KOPT-K1 (cell line): Measurements from ENCODE around the gene PRB2.
"Not testable (repeated sequence)": the region's sequence is repeated elsewhere in the genome, so short reads cannot be mapped to it uniquely, and the experiment has no call there.

ENCODE experiments used
- H3K27ac ChIP-seq: fragments of 200-600 bp; sonication (generic); 2 replicates; pipeline ENCODE4 v1.5.1; 2016; ENCODE audit warnings: antibody characterized with exemption, mild to moderate bottlenecking, low read depth, low read length; ENCODE audit not compliant: poor library complexity, severe bottlenecking
- H3K36me3 ChIP-seq: fragments of 200-600 bp; sonication (generic); 2 replicates; pipeline ENCODE4 v1.5.1; 2017; ENCODE audit warnings: antibody characterized with exemption, mild to moderate bottlenecking, low read length, moderate library complexity; ENCODE audit not compliant: insufficient read depth
- H3K9me3 ChIP-seq: fragments of 200-600 bp; sonication (generic); 2 replicates; pipeline ENCODE4 v1.5.1; 2017; ENCODE audit warnings: antibody characterized with exemption, low read length, mild to moderate bottlenecking; ENCODE audit not compliant: insufficient read depth, poor library complexity, severe bottlenecking

Gene PRB2

DNA sequence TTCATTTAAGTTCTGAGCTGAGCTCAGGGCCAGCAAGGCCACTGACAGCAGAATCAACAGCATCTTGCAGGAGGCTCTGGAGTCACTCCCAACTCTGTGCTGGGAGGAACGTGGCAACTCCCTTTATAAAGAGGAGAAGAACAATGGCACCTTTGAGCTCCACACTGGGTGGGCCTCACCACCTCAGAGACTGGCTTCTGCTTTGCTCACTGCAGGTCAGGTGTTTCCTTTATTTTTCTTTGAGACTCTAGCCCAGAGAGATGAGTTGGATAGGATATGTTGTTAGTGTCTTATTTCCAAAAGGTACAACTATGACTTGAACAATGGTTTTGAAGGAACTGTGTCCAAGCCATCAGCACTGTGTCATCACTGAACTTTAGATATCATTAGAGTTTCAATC, at the start of gene PRB2:
PRB2 (minus strand) TSS at position 101 of the 400 bp plus-strand sequence; CDS start at position 63, 38 bp downstream.
- H3K36me3 ChIP-seq, H3K9me3 ChIP-seq, H3K27ac ChIP-seq: not testable (repeated sequence)

DNA sequence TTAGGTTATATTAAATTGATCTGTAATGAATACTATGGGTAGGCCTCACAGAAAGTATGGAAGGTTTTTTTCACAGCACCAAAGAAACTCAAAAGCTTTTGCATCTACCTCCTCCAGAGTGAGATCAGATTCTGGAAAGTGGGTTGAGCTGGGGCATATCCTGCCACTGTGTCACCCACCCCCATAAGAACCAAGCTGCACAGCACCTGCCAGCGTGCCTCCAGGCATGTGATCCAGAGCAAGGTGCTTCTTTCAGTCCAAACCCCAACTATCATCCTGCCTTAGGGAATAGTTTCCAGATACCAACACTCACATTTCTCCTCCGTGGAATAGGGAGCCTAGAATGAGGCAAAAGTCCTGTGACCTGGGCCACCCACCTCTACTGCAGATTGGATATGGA, 42.6 kb upstream of the PRB2 start:
- Histone ChIP-seq H3K27ac (no peak overlapping the region), H3K9me3 (no peaks in the 10 kb centered on the region), H3K36me3 (no peaks in the 10 kb centered on the region)

GRCh38 chr12:11433664-11434063, 38.3 kb upstream of the PRB2 start:
- H3K27ac ChIP-seq = no peak overlapping the region
- H3K36me3 ChIP-seq = no peaks in the 10 kb centered on the region
- no peaks in the 10 kb centered on the region for H3K9me3 ChIP-seq

DNA sequence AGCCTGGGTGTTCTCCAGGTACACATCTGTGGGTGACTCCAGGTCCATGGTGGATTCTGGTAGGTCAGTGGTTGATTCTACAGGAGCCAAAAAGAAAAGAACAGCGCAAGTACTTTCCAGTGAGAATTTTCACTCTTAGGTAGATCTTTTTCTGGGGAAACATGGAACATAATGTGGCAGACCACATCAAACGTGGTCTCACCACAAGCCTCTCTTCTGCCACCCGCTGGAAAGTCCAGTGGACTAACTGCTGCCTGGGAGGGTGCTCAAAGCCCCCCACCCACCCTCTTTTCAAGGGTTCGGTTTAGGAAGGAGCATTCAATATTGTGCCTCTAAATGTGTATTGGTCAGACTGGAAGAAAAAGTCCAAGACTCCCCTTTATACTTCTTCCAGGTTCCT, 36.1 kb upstream of the PRB2 start:
- Histone ChIP-seq H3K9me3 (no peaks in the 10 kb centered on the region), H3K36me3 (no peaks in the 10 kb centered on the region), H3K27ac (no peak overlapping the region)

- no peaks in the 10 kb centered on the region for H3K9me3 ChIP-seq
- H3K27ac ChIP-seq = no peak overlapping the region
- no peaks in the 10 kb centered on the region for H3K36me3 ChIP-seq
These were observed 32.0 kb upstream of the PRB2 start for GRCh38 chr12:11427341-11427740.

GRCh38 chr12:11412731-11413130, 17.4 kb upstream of the PRB2 start:
- H3K27ac ChIP-seq = no peak overlapping the region

GRCh38 chr12:11408096-11408495, 12.7 kb upstream of the PRB2 start:
- no peaks in the 10 kb centered on the region for H3K36me3 ChIP-seq
- H3K9me3 ChIP-seq = no peaks in the 10 kb centered on the region
- no peak overlapping the region for H3K27ac ChIP-seq

More at GRCh38 chr12:11412731-11413130, 17.4 kb upstream of the PRB2 start:
- no peaks in the 10 kb centered on the region for H3K36me3 ChIP-seq
- H3K9me3 ChIP-seq = no peaks in the 10 kb centered on the region

DNA sequence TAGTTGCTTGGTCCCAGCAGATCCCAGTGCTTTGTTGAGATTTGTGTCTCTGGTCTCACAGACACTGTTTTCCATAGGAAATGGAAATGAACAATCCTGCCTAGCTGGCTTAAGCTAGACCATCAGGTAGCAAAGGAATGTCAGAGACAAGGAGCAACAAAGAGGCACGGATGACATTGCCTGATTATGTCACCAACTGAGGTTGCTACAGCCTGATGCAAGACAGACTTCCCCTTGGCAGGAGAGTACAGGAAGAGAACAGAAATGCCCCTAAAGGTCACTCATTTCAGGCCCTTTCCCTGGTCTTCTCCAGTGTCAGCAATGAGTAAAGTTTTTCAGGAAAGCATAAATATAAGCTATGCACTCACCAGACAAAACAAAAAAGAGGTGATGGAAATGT, 2.0 kb upstream of the PRB2 start:
- Histone ChIP-seq H3K9me3 (no peaks in the 10 kb centered on the region), H3K36me3 (no peaks in the 10 kb centered on the region), H3K27ac (no peak overlapping the region)

DNA sequence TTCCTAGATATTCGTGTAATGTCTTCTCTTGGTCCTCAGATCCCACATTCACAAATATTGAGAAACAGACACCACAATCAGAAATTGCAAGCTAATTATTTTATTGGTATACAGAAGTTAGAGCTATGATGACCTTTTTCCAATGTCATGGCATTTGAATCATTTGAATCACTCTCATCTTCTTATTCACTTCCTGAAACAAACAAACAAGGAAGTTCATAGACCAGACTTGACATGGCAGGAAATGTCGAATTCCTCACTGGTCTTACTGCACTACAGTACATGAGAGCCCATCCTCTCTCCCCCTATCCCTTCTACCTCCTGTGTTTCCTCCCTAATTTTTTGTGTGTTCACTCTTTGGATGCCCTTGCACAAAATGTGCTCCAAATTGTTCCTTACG, 3.9 kb downstream of the PRB2 start:
- not testable (repeated sequence) for H3K9me3 ChIP-seq, H3K27ac ChIP-seq, H3K36me3 ChIP-seq

DNA sequence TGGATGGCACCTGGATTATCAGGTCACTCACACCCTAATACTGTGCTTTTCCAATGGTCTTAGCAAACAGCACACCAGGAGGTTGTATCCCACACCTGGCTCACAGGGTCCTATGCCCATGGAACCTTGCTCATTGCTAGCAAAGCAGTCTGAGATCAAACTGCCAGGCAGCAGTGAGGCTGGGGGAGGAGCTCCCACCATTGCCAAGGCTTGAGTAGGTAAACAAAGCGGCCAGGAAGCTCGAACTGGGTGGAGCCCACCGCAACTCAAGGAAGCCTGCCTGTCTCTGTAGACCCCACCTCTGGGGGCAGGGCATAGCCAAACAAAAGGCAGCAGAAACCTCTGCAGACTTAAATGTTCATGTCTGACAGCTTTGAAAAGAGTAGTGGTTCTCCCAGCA, 17.9 kb downstream of the PRB2 start:
- H3K36me3 ChIP-seq, H3K9me3 ChIP-seq, H3K27ac ChIP-seq: not testable (repeated sequence)

GRCh38 chr12:11361151-11361550, 34.2 kb downstream of the PRB2 start:
- no peak overlapping the region for H3K27ac ChIP-seq
- H3K36me3 ChIP-seq = no peaks in the 10 kb centered on the region
- H3K9me3 ChIP-seq = no peaks in the 10 kb centered on the region

DNA sequence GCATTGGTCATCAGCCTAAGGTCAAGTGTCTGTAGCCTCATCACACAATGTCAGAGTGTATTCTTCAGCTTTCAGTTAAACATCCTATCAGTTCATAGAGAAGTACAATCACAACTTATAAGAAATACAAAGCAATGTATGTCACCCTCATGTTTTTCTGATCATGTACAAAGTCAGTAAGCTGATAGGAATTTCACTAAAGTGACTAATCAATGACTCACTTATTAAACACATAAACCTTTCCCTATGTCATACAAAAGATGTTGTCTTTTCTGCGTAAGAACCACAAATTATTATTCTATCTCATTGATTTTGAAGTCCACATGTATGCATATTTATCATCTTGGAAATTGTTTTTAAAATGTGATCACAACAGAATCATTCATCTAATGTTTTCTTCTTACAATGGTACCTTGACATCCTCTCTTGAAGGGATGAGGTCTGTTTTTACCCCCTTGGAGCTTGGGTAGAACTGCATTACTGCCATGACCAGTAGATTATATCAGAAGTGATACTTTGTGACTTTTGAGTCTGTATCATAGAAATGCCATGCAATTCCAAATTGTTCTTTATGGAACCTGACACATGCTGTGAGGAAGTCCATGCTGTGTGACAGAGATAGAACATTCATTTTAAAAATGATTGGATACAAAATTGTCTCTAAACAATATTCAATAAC, 35.0 kb downstream of the PRB2 start:
- H3K36me3 ChIP-seq, H3K27ac ChIP-seq, H3K9me3 ChIP-seq: not testable (repeated sequence)

- not testable (repeated sequence) for H3K9me3 ChIP-seq, H3K27ac ChIP-seq, H3K36me3 ChIP-seq
These were observed 43.6 kb downstream of the PRB2 start for GRCh38 chr12:11351736-11352135.

- no peak overlapping the region for H3K27ac ChIP-seq
- no peaks in the 10 kb centered on the region for H3K9me3 ChIP-seq
- H3K36me3 ChIP-seq = no peaks in the 10 kb centered on the region
These were observed 46.9 kb downstream of the PRB2 start for GRCh38 chr12:11348439-11348838.

GRCh38 chr12:11347810-11348209, 47.6 kb downstream of the PRB2 start:
- H3K36me3 ChIP-seq = no peaks in the 10 kb centered on the region
- no peaks in the 10 kb centered on the region for H3K9me3 ChIP-seq
- H3K27ac ChIP-seq = no peak overlapping the region

DNA sequence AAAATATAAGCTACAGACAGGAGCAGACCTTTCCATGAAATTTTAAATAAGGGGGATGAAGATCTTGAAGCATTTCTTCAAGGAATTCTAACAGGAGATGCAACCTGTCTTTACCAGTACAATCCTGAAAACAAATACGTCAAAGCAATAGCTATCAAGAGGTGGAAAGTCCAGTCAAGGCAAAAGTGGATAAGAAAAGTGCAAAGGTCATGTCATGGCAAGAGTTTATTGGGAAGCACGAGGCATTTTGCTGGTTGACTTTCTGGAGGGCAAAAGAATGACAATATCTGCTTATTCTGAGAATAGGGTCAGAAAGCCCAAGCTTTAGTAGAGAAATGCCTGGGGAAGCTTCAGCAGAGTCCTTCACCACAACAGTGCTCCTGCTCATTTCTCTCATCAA, 50.9 kb downstream of the PRB2 start:
- no peaks in the 10 kb centered on the region for H3K9me3 ChIP-seq
- H3K36me3 ChIP-seq = no peaks in the 10 kb centered on the region
- no peak overlapping the region for H3K27ac ChIP-seq
